DMS153 (cell line): ENCODE measurements around the gene ENTPD1.
"Not testable (repeated sequence)": the region's sequence is repeated elsewhere in the genome, so short reads cannot be mapped to it uniquely, and the experiment has no call there.

ENCODE experiments used
- DNase-seq: peaks from one replicate; lab custom pipeline; 2025; lab: John Stamatoyannopoulos, UW

The ENTPD1 gene

GRCh38 chr10:95756041-95756761, at the start of gene ENTPD1:
TSS of gene ENTPD1 (plus strand) at chr10:95756163. CDS start at chr10:95756240, 77 bp downstream.
- no peak for DNase-seq

- DNase-seq = no peak
Measured at GRCh38 chr10:95706573-95706972, 49.4 kb upstream of the ENTPD1 start.

GRCh38 chr10:95706990-95707389, 49.0 kb upstream of the ENTPD1 start:
- no peak for DNase-seq

GRCh38 chr10:95711492-95711891, 44.5 kb upstream of the ENTPD1 start:
- DNase-seq = no peak

- no peak for DNase-seq
Measured at GRCh38 chr10:95716466-95716865, 39.5 kb upstream of the ENTPD1 start.

GRCh38 chr10:95716866-95717265, 39.1 kb upstream of the ENTPD1 start:
- no peak for DNase-seq

GRCh38 chr10:95720745-95721144, 35.2 kb upstream of the ENTPD1 start:
- not testable (repeated sequence) for DNase-seq

GRCh38 chr10:95722496-95722895, 33.5 kb upstream of the ENTPD1 start:
- not testable (repeated sequence) for DNase-seq

GRCh38 chr10:95728526-95728925, 27.4 kb upstream of the ENTPD1 start:
- no peak for DNase-seq

GRCh38 chr10:95729323-95730055, 26.5 kb upstream of the ENTPD1 start:
- no peak for DNase-seq

GRCh38 chr10:95730233-95730632, 25.7 kb upstream of the ENTPD1 start:
- DNase-seq = no peak

- DNase-seq = not testable (repeated sequence)
Measured at GRCh38 chr10:95732907-95733306, 23.1 kb upstream of the ENTPD1 start.

- no peak for DNase-seq
Measured at GRCh38 chr10:95739056-95739455, 16.9 kb upstream of the ENTPD1 start.

GRCh38 chr10:95741807-95742467, 14.0 kb upstream of the ENTPD1 start:
- peak; percentile 58 for DNase-seq

- peak; percentile 85 for DNase-seq
Measured at GRCh38 chr10:95742485-95742884, 13.5 kb upstream of the ENTPD1 start.

GRCh38 chr10:95742962-95743535, 12.9 kb upstream of the ENTPD1 start:
- no peak for DNase-seq

- no peak for DNase-seq
Measured at GRCh38 chr10:95745501-95745900, 10.5 kb upstream of the ENTPD1 start.

GRCh38 chr10:95748349-95748748, 7.6 kb upstream of the ENTPD1 start:
- no peak for DNase-seq

- no peak for DNase-seq
Measured at GRCh38 chr10:95755511-95756004, 405 bp upstream of the ENTPD1 start.

- DNase-seq = no peak
Measured at GRCh38 chr10:95756809-95757684, 1.1 kb downstream of the ENTPD1 start.

- no peak for DNase-seq
Measured at GRCh38 chr10:95758351-95759025, 2.5 kb downstream of the ENTPD1 start.
